Dendritic cell treated with granulocyte-macrophage colony-stimulating factor and Interleukin-4, amounts not matched to agents 40 ng/mL and 50 ng/mL, for 4 days (primary cell): ENCODE data around the gene ABHD17A.

Experiments
- H3K27ac Mint-ChIP-seq: one replicate; pipeline ENCODE4 v1.8.0; 2022; ENCODE audit warnings: mild to moderate bottlenecking, mixed read lengths
- H3K27me3 Mint-ChIP-seq: one replicate; pipeline ENCODE4 v1.8.0; 2022; ENCODE audit warnings: mild to moderate bottlenecking, mixed read lengths
- H3K36me3 Mint-ChIP-seq: one replicate; pipeline ENCODE4 v1.8.0; 2022; ENCODE audit warnings: low read depth, mixed read lengths
- H3K4me1 Mint-ChIP-seq: one replicate; pipeline ENCODE4 v1.8.0; 2022; ENCODE audit warnings: low read depth, mixed read lengths
- H3K4me3 Mint-ChIP-seq: one replicate; pipeline ENCODE4 v1.8.0; 2022; ENCODE audit warnings: mild to moderate bottlenecking, moderate library complexity, mixed read lengths
- H3K9me3 Mint-ChIP-seq: one replicate; pipeline ENCODE4 v1.8.0; 2022; ENCODE audit warnings: mixed read lengths
- intact Hi-C: fragments of 100-400 bp; cut with micrococcal nuclease; formaldehyde crosslinking; loops from one replicate; pipeline ENCODE4 v1.15.0; 2022

ABHD17A gene

GRCh38 chr19:1872807-1873523, 12.3 kb downstream of the ABHD17A start:
- intact Hi-C loops: no loop called here
- Mint-ChIP-seq H3K27ac (peak overlapping the region; percentile 93), H3K36me3 (peaks cover 66% of the 10 kb centered on the region), H3K9me3 (no peaks in the 10 kb centered on the region), H3K27me3 (no peaks in the 10 kb centered on the region), H3K4me3 (peak overlapping the region; percentile 32), H3K4me1 (peaks cover 35% of the 10 kb centered on the region)

- H3K4me3 Mint-ChIP-seq: no peak overlapping the region
- H3K4me1 Mint-ChIP-seq: peaks cover 35% of the 10 kb centered on the region
- intact Hi-C loops: no loop called here
- H3K27ac Mint-ChIP-seq: no peak overlapping the region
- peaks cover 66% of the 10 kb centered on the region for H3K36me3 Mint-ChIP-seq
- H3K27me3 Mint-ChIP-seq: no peaks in the 10 kb centered on the region
- no peaks in the 10 kb centered on the region for H3K9me3 Mint-ChIP-seq
These were observed 13.7 kb downstream of the ABHD17A start for GRCh38 chr19:1871630-1872029.

GRCh38 chr19:1871140-1871597, 14.1 kb downstream of the ABHD17A start:
- H3K27me3 Mint-ChIP-seq: no peaks in the 10 kb centered on the region

GRCh38 chr19:1868971-1869370, 16.3 kb downstream of the ABHD17A start:
- peaks cover 36% of the 10 kb centered on the region for H3K4me1 Mint-ChIP-seq
- H3K36me3 Mint-ChIP-seq: peaks cover 52% of the 10 kb centered on the region
- no peak overlapping the region for H3K4me3 Mint-ChIP-seq
- no peak overlapping the region for H3K27ac Mint-ChIP-seq
- intact Hi-C loops: no loop called here
- no peaks in the 10 kb centered on the region for H3K27me3 Mint-ChIP-seq
- no peaks in the 10 kb centered on the region for H3K9me3 Mint-ChIP-seq

More at GRCh38 chr19:1871140-1871597, 14.1 kb downstream of the ABHD17A start:
- Mint-ChIP-seq H3K27ac (peak overlapping the region; percentile 18), H3K4me1 (peaks cover 30% of the 10 kb centered on the region), H3K4me3 (no peak overlapping the region), H3K9me3 (no peaks in the 10 kb centered on the region), H3K36me3 (peaks cover 66% of the 10 kb centered on the region)
- intact Hi-C loops: no loop called here

GRCh38 chr19:1867349-1867724, 18.0 kb downstream of the ABHD17A start:
- Mint-ChIP-seq H3K4me3 (no peak overlapping the region), H3K9me3 (no peaks in the 10 kb centered on the region), H3K27me3 (no peaks in the 10 kb centered on the region), H3K4me1 (peaks cover 20% of the 10 kb centered on the region), H3K27ac (no peak overlapping the region), H3K36me3 (peaks cover 41% of the 10 kb centered on the region)
- intact Hi-C loops: no loop called here

- H3K36me3 Mint-ChIP-seq: peaks cover 41% of the 10 kb centered on the region
- intact Hi-C loops: no loop called here
- no peaks in the 10 kb centered on the region for H3K9me3 Mint-ChIP-seq
- H3K27me3 Mint-ChIP-seq: no peaks in the 10 kb centered on the region
- no peak overlapping the region for H3K4me3 Mint-ChIP-seq
- peaks cover 20% of the 10 kb centered on the region for H3K4me1 Mint-ChIP-seq
- H3K27ac Mint-ChIP-seq: no peak overlapping the region
These were observed 18.5 kb downstream of the ABHD17A start for GRCh38 chr19:1866693-1867348.

GRCh38 chr19:1865172-1866010, 19.9 kb downstream of the ABHD17A start:
- peak overlapping the region; percentile 87 for H3K4me3 Mint-ChIP-seq
- peaks cover 28% of the 10 kb centered on the region for H3K4me1 Mint-ChIP-seq
- H3K27me3 Mint-ChIP-seq: no peaks in the 10 kb centered on the region
- H3K36me3 Mint-ChIP-seq: peaks cover 35% of the 10 kb centered on the region
- no peaks in the 10 kb centered on the region for H3K9me3 Mint-ChIP-seq
- intact Hi-C loops: no loop called here
- H3K27ac Mint-ChIP-seq: peak overlapping the region; percentile 93

- H3K36me3 Mint-ChIP-seq: peaks cover 31% of the 10 kb centered on the region
- H3K4me3 Mint-ChIP-seq: peak overlapping the region; percentile 87
- peak overlapping the region; percentile 93 for H3K27ac Mint-ChIP-seq
- intact Hi-C loops: loop anchor here (1.0 to 5.0 kb wide), 2 partner anchors 12 to 33 kb away; no protein-coding TSS in a partner anchor
- H3K4me1 Mint-ChIP-seq: peaks cover 35% of the 10 kb centered on the region
- no peaks in the 10 kb centered on the region for H3K9me3 Mint-ChIP-seq
- no peaks in the 10 kb centered on the region for H3K27me3 Mint-ChIP-seq
These were observed 20.7 kb downstream of the ABHD17A start for GRCh38 chr19:1864480-1865171.

- H3K4me3 Mint-ChIP-seq: peak overlapping the region; percentile 87
- peaks cover 43% of the 10 kb centered on the region for H3K4me1 Mint-ChIP-seq
- intact Hi-C loops: loop anchor here (1.0 to 5.0 kb wide), 2 partner anchors 12 to 33 kb away; no protein-coding TSS in a partner anchor
- H3K36me3 Mint-ChIP-seq: peaks cover 28% of the 10 kb centered on the region
- H3K27me3 Mint-ChIP-seq: no peaks in the 10 kb centered on the region
- H3K9me3 Mint-ChIP-seq: no peaks in the 10 kb centered on the region
- peak overlapping the region; percentile 93 for H3K27ac Mint-ChIP-seq
These were observed 21.4 kb downstream of the ABHD17A start for GRCh38 chr19:1863638-1864479.

- Mint-ChIP-seq H3K36me3 (peaks cover 24% of the 10 kb centered on the region), H3K9me3 (no peaks in the 10 kb centered on the region), H3K27me3 (no peaks in the 10 kb centered on the region), H3K4me3 (peak within 1 kb of the TSS; percentile 91), H3K27ac (peak within 1 kb of the TSS; percentile 93), H3K4me1 (peaks cover 48% of the 10 kb centered on the region)
- intact Hi-C loops: loop anchor here (5.0 kb wide), 1 partner anchor 34 kb away; no protein-coding TSS in a partner anchor
These were observed 22.0 kb downstream of the ABHD17A start, which contains the start of gene KLF16 for GRCh38 chr19:1863328-1863637. Gene KLF16, minus strand, starts transcription at chr19:1863579. Its CDS starts 82 bp downstream, at chr19:1863497.

- H3K27me3 Mint-ChIP-seq: no peaks in the 10 kb centered on the region
- no peaks in the 10 kb centered on the region for H3K9me3 Mint-ChIP-seq
- H3K36me3 Mint-ChIP-seq: peaks cover 18% of the 10 kb centered on the region
- H3K4me3 Mint-ChIP-seq: peak overlapping the region; percentile 91
- H3K4me1 Mint-ChIP-seq: peaks cover 54% of the 10 kb centered on the region
- intact Hi-C loops: loop anchor here (5.0 kb wide), 1 partner anchor 35 kb away; no protein-coding TSS in a partner anchor
- H3K27ac Mint-ChIP-seq: peak overlapping the region; percentile 89
These were observed 22.6 kb downstream of the ABHD17A start for GRCh38 chr19:1862424-1863327.

- Mint-ChIP-seq H3K27me3 (no peaks in the 10 kb centered on the region), H3K27ac (peak overlapping the region; percentile 89), H3K4me3 (peak overlapping the region; percentile 91), H3K9me3 (no peaks in the 10 kb centered on the region), H3K4me1 (peaks cover 61% of the 10 kb centered on the region), H3K36me3 (peaks cover 18% of the 10 kb centered on the region)
- intact Hi-C loops: loop anchor here (5.0 kb wide), 1 partner anchor 35 kb away; no protein-coding TSS in a partner anchor
These were observed 23.2 kb downstream of the ABHD17A start for GRCh38 chr19:1862068-1862423.
